ENCODE measurements around the gene FOXL3.
"Not testable (repeated sequence)": the region's sequence is repeated elsewhere in the genome, so short reads cannot be mapped to it uniquely, and the experiment has no call there.

Gene FOXL3

GRCh38 chr7:323410-323809 is 33.4 kb downstream of the FOXL3 start:
- no peak for DNase-seq (ENCODE audit: low read depth in 2 of 2)

DNA sequence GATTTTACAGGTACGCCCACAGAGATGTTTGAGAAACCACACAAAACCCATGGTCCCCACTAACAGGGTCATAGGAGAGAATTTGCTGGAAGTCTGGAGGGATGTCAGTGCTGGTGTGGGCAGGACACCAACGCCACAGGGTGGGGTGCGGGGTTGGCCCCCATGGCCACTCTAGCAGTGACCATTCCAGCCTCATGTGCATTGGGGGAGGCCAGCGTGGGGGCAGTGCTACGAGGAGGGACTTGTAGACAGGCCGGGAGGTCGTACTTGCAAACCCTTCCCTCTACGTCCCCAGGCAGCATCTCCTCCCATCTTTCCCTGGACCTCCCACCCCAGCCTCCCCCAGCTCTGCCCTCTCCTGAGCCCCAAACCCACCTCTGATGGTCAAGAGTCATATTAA is 34.0 kb downstream of the FOXL3 start:
- no peak for DNase-seq (ENCODE audit: low read depth in 2 of 2)

- no peak for DNase-seq (ENCODE audit: low read depth in 2 of 2)
These were observed 35.3 kb downstream of the FOXL3 start for GRCh38 chr7:325051-325798.

DNA sequence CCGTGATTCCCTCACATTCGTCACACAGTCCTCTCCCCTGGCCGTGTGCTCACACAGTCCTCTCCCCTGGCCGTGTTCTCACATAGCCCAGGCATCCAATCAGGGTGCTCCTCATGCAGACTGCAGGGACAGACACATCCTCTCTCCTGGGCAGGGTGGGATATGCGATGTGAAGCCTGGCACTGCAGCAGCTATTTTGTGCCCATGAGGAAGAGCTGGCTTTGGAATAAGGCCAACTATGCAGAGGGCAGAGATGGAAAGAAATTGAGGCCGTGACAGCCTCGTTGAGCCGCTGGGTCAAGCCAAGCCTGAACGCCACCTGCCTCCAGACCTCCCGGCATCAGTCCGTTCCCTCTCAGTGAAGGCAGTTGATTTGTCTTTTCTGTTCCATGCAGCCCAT is 35.8 kb downstream of the FOXL3 start:
- DNase-seq (ENCODE audit: low read depth in 2 of 2), result no peak

GRCh38 chr7:326273-326672 is 36.3 kb downstream of the FOXL3 start:
- DNase-seq (ENCODE audit: low read depth in 2 of 2), result no peak

- no peak for DNase-seq (ENCODE audit: low read depth in 2 of 2)
These were observed 36.9 kb downstream of the FOXL3 start for GRCh38 chr7:326809-327232.

- no peak for DNase-seq (ENCODE audit: low read depth in 2 of 2)
These were observed 37.4 kb downstream of the FOXL3 start for GRCh38 chr7:327233-327931.

DNA sequence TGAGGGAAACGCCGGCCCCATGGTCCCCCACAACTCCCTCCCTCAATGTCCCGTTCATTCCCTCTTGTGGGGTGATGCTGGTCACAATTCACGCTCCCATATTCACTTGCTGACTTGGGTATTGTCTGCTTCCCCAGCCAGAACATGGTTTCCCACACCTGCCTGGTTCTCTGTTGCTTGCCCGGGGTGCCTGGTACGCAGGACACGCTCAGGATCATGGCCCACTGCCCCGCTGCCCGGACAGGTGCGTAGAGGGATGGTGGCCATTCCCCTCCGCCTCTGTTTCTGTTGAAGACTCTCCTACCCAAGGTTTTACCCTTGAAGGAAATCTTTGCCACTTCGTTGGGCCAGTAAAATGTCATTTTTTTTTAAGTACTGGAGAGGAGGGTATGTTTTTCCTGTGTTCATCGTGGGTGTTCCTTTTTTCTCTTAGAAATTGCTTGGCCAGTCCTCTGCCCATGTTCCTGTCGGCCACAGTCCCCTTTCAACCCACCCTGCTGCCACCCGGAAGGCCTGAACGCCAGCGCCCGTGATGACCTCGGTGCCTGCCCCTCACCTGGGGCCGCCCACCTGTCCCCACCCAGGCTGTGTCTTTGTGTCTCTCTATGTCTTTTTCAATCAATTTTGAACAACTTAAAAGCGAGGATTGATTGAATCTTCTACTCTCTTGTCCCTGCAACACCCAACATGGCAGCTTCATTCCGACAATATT is 38.2 kb downstream of the FOXL3 start:
- no peak for DNase-seq (ENCODE audit: low read depth in 2 of 2)

GRCh38 chr7:329691-330281 is 39.8 kb downstream of the FOXL3 start:
- DNase-seq (ENCODE audit: low read depth in 2 of 2), result no peak

- no peak for DNase-seq (ENCODE audit: low read depth in 2 of 2)
These were observed 40.7 kb downstream of the FOXL3 start for GRCh38 chr7:330511-331230.

- no peak for DNase-seq (ENCODE audit: low read depth in 2 of 2)
These were observed 42.1 kb downstream of the FOXL3 start for GRCh38 chr7:332020-332517.

GRCh38 chr7:332646-333392 is 42.8 kb downstream of the FOXL3 start:
- peak; percentile 80 to 91 for DNase-seq (ENCODE audit: low read depth in 2 of 2)

- no peak for DNase-seq (ENCODE audit: low read depth in 2 of 2)
These were observed 43.4 kb downstream of the FOXL3 start for GRCh38 chr7:333393-333764.

DNA sequence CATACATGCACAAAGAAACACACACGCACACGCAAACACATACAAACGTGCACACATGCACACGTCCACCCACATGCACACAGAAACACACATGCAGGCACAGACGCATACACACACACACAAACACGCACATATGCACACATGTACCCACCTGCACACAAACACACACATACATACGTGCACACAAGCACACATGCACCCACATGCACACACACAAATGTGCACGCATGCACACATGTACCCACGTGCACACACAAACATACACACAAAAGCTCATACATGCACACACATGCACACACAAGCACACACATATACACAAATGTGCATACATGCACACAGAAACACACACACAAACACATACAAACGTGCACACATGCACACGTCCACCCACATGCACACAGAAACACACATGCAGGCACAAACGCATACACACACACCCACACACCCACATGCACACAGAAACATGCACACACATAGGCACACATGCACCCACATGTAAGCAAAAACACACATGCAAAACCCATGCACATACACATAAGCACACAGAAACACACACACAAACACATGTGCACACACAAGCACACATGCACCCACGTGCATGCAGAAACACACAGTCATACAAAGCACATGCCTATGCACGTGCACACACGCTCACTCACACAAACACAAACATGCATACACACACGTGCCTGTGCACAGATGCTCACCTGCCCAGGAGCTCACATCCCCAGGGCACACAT is 44.8 kb downstream of the FOXL3 start:
- DNase-seq (ENCODE audit: low read depth in 2 of 2), result no peak

DNA sequence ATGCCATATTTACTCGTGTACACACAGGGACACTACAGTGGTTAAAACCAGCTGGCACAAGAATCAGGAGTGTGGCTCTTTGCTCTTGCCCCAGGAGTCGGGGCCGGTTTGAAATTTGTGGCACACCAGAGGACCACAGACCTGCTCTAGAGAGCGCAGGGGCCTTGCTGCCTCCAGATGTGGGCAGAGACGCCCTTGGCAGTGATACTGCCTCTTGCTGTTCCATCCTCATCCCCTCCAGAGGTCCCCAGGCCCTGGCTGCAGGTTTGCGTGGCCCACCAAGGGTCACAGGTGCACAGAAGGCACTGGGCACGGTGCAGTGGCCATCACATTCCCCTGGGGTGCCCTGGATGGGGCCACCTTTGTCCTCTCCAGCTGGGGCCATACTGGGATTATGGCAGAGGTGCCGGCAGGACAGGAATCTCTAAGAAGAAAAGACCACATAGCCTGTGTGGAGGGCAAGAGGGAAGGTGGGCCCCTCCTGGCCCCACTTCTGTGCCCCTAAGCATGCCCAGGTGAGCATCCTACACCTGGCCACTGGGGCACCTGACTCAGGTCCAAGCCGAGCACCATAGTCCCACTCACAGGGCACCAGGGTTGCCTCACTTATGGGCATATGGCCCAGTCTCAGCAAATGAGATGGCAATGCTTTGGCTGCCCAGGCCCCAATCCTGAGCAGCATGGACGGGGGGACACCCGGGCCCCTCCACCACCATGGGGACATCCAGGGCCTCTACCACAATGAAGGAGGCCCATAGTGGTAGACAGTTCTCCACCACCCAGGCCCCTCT is 45.6 kb downstream of the FOXL3 start:
- no peak for DNase-seq (ENCODE audit: low read depth in 2 of 2)

GRCh38 chr7:336149-336533 is 46.2 kb downstream of the FOXL3 start:
- DNase-seq (ENCODE audit: low read depth in 2 of 2), result not testable (repeated sequence)

DNA sequence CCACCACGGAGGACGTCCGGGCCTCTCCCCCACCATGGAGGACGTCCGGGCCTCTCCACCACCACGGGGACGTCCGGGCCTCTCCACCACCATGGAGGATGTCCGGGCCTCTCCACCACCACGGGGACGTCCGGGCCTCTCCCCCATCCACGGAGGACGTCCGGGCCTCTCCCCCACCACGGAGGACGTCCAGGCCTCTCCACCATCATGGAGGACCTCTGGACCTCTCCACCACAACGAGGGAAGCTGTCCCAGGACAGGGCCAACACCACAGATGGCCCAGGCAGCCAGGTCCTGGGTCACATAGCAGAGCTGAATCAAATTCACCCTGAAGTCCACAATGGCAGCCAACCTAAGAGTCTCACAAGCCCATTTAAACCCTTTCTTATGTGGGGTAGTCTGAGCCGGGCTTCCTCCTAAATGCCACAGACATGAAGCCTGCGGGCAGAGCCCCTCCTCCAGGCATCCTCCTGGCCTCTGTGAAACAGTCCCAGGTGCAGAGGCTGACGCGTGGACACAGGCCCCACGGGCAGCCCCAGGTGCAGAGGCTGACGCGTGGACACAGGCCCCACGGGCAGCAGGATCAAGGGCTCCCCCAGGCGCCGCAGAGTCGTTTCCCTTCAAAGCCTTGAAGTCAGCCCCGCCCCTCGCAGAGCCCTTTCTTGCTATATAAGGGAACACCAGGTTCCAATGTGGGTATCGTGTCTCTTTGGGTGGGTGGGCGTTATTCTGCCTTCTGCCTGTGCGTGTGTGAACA is 47.0 kb downstream of the FOXL3 start:
- DNase-seq (ENCODE audit: low read depth in 2 of 2), result no peak

GRCh38 chr7:337567-337951 is 47.6 kb downstream of the FOXL3 start:
- DNase-seq (ENCODE audit: low read depth in 2 of 2), result no peak

Measured in stimulated activated CD4-positive, alpha-beta T cell treated with anti-CD3 and anti-CD28 coated beads, Interleukin-12 subunit alpha, Interleukin-12 subunit beta, amount 100 ng/mL, for 24 hours (primary cell).